Testis (tissue), 2 donors: Measurements from ENCODE around the gene CCR8.

Experiments used
- CTCF ChIP-seq, 3 experiments: fragments of 450-650 bp in 2 of 3; fragments of 200-600 bp in 1 of 3; sonication (generic) in 1 of 3; IDR thresholded peaks; one replicate each; pipeline ENCODE4 v1.5.1; 2016 to 2019; ENCODE audit warnings: antibody characterized with exemption in 3 of 3, mild to moderate bottlenecking in 2 of 3, moderate library complexity in 1 of 3
- POLR2A ChIP-seq: fragments of 450-650 bp; IDR thresholded peaks from one replicate; pipeline ENCODE4 v1.6.1; 2017; ENCODE audit warnings: antibody characterized with exemption, mild to moderate bottlenecking, moderate library complexity

GRCh38 chr3:39338201-39338600 is 8.7 kb downstream of the CCR8 start:
- TF ChIP-seq POLR2A (no peak), CTCF (IDR thresholded peaks at IDR 0.05) (no peak)
